ENCODE results near the gene NR5A1.

Gene NR5A1

DNA sequence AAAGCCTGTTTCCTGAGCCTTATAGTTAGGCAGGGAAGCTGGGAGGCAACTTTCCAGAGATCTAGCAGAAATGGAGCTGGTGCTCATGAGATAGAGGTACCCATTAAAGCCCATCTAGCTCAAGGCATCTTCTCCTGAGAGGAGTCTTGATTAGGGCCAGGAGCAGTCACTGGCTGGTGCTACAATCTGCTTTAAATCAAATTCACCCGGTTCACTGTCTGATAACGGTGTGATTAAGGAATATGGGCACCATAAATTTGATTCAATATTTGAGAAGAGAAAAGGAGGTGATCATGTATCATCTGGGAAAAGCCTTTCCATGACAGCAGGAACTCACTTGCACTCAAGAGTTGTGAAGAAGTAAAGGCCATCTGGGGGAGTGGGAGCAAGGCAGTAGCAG is 23.9 kb upstream of the NR5A1 start:
- Histone ChIP-seq H3K4me2 (no peak overlapping the region), H3K9ac (no peak overlapping the region), H3K4me3 (IDR thresholded peaks at IDR 0.05; ENCODE audit: insufficient read depth, low read depth, low read length) (no peak overlapping the region), H3K36me3 (ENCODE audit: insufficient read depth) (no peaks in the 10 kb centered on the region), H2AFZ (ENCODE audit: low read depth) (no peak overlapping the region), H4K20me1 (ENCODE audit: insufficient read depth) (no peaks in the 10 kb centered on the region), H3K27ac (no peak overlapping the region), H3K79me2 (ENCODE audit: insufficient read depth, low read depth) (no peaks in the 10 kb centered on the region), H3K27me3 (ENCODE audit: insufficient read depth, low read depth) (no peaks in the 10 kb centered on the region), H3K4me1 (ENCODE audit: low read depth, poor library complexity, severe bottlenecking) (no peaks in the 10 kb centered on the region)
- TF ChIP-seq, protein P1, sequence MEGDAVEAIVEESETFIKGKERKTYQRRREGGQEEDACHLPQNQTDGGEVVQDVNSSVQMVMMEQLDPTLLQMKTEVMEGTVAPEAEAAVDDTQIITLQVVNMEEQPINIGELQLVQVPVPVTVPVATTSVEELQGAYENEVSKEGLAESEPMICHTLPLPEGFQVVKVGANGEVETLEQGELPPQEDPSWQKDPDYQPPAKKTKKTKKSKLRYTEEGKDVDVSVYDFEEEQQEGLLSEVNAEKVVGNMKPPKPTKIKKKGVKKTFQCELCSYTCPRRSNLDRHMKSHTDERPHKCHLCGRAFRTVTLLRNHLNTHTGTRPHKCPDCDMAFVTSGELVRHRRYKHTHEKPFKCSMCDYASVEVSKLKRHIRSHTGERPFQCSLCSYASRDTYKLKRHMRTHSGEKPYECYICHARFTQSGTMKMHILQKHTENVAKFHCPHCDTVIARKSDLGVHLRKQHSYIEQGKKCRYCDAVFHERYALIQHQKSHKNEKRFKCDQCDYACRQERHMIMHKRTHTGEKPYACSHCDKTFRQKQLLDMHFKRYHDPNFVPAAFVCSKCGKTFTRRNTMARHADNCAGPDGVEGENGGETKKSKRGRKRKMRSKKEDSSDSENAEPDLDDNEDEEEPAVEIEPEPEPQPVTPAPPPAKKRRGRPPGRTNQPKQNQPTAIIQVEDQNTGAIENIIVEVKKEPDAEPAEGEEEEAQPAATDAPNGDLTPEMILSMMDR (conservative IDR thresholded peaks at IDR 0.05; ENCODE audit: low read depth, low read length) = no peak

DNA sequence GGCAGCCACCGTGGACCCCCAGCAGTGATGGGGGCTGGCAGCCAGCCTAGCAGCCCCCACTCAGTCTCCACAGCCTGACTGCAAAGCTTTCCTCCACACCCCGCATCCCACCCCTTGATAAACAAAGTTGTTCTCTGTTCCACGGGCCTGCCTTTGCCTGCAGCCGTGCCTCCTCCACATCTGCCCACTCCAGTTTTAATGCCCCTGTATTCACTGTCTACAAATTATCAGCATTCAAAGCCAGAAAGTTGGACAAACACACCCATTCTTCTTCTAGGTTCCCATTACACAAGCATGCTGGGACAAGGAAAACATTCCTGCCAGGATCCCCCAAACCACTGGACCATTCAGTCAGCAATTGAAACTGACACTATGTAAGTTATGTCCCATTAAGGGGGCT is 23.0 kb upstream of the NR5A1 start:
- TF ChIP-seq, protein P1 (conservative IDR thresholded peaks at IDR 0.05; ENCODE audit: low read depth, low read length) = no peak
- Histone ChIP-seq H3K4me2 (no peak overlapping the region), H3K4me1 (ENCODE audit: low read depth, poor library complexity, severe bottlenecking) (no peaks in the 10 kb centered on the region), H3K27ac (no peak overlapping the region), H2AFZ (ENCODE audit: low read depth) (no peak overlapping the region), H3K36me3 (ENCODE audit: insufficient read depth) (no peaks in the 10 kb centered on the region), H3K4me3 (IDR thresholded peaks at IDR 0.05; ENCODE audit: insufficient read depth, low read depth, low read length) (no peak overlapping the region), H3K79me2 (ENCODE audit: insufficient read depth, low read depth) (no peaks in the 10 kb centered on the region), H3K27me3 (ENCODE audit: insufficient read depth, low read depth) (no peaks in the 10 kb centered on the region), H3K9ac (no peak overlapping the region), H4K20me1 (ENCODE audit: insufficient read depth) (no peaks in the 10 kb centered on the region)

DNA sequence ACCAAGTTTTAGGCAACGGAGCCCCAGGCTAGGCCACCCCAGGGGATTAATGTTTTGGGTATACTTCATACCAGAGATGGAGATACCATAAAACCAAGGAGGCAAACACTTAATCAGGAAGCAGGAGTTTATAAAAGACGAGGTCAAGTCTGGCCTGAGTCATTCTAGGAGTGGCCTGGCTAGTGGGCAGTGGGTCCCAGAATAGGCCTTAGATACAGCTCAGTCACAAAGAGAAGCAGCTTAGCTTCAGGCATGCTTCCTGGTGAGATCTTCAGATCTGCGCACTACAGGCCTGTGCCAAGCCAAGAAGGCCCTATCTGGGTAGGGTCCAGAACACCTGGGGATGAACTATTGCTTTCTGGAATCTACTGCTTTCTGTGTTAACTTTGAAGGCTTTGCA is 20.6 kb upstream of the NR5A1 start:
- H3K9ac ChIP-seq = no peak overlapping the region
- no peak overlapping the region for H3K4me3 ChIP-seq (IDR thresholded peaks at IDR 0.05; ENCODE audit: insufficient read depth, low read depth, low read length)
- H3K4me2 ChIP-seq = no peak overlapping the region
- H3K4me1 ChIP-seq (ENCODE audit: low read depth, poor library complexity, severe bottlenecking) = no peaks in the 10 kb centered on the region
- H3K79me2 ChIP-seq (ENCODE audit: insufficient read depth, low read depth) = no peaks in the 10 kb centered on the region
- H3K27me3 ChIP-seq (ENCODE audit: insufficient read depth, low read depth) = no peaks in the 10 kb centered on the region
- H4K20me1 ChIP-seq (ENCODE audit: insufficient read depth) = no peaks in the 10 kb centered on the region
- H3K36me3 ChIP-seq (ENCODE audit: insufficient read depth) = no peaks in the 10 kb centered on the region
- TF ChIP-seq, protein P1 (conservative IDR thresholded peaks at IDR 0.05; ENCODE audit: low read depth, low read length) = no peak
- no peak overlapping the region for H2AFZ ChIP-seq (ENCODE audit: low read depth)
- no peak overlapping the region for H3K27ac ChIP-seq

DNA sequence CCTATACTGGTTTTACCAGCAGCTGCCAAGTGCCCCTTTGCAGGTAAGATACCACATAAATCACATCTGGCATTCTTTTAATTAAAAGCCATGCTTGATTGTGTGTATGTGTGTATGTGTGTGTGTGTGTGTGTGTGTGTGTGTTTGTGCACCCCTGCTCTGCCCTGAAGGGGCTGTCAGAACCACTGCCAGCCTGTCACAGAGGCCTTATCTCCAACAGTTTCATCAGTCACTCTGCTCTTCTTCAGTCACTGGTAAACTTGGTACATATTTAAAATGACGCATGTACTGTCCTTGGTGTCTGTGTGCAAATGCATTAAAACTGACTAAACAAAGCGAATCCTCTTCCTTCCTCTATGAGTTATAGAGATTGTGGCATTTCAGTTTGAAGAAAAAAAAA is 19.0 kb upstream of the NR5A1 start:
- H3K4me3 ChIP-seq (IDR thresholded peaks at IDR 0.05; ENCODE audit: insufficient read depth, low read depth, low read length) = no peak overlapping the region
- H3K4me1 ChIP-seq (ENCODE audit: low read depth, poor library complexity, severe bottlenecking) = no peaks in the 10 kb centered on the region
- no peak overlapping the region for H3K27ac ChIP-seq
- no peaks in the 10 kb centered on the region for H3K27me3 ChIP-seq (ENCODE audit: insufficient read depth, low read depth)
- H3K9ac ChIP-seq = no peak overlapping the region
- TF ChIP-seq, protein P1 (conservative IDR thresholded peaks at IDR 0.05; ENCODE audit: low read depth, low read length) = no peak
- no peak overlapping the region for H3K4me2 ChIP-seq
- no peaks in the 10 kb centered on the region for H4K20me1 ChIP-seq (ENCODE audit: insufficient read depth)
- no peaks in the 10 kb centered on the region for H3K79me2 ChIP-seq (ENCODE audit: insufficient read depth, low read depth)
- no peaks in the 10 kb centered on the region for H3K36me3 ChIP-seq (ENCODE audit: insufficient read depth)
- no peak overlapping the region for H2AFZ ChIP-seq (ENCODE audit: low read depth)

Data from KMS-11 (cell line).